Measurements from ENCODE around the gene LPCAT1.
A peak's percentile ranks its signal among the peaks of the same experiment; 100 is the strongest.

The LPCAT1 gene

GRCh38 chr5:1488882-1489680, 34.7 kb downstream of the LPCAT1 start:
- DNase-seq (ENCODE audit: low spot score): peak; percentile 38
- ChIA-PET CTCF (interaction anchor here (0.6 kb wide), 1 partner anchor 542 kb away, joined by 3 read pairs; no protein-coding TSS in a partner anchor), POLR2A (ENCODE audit: low non-redundant PET) (no interaction called here)
- H3K27ac ChIP-seq: peak overlapping the region; percentile 17
- TF ChIP-seq CTCF (conservative IDR thresholded peaks at IDR 0.05; ENCODE audit: low read depth): no peak

- no peak overlapping the region; the same call in 1 of the 2 replicates for H3K27ac ChIP-seq
- CTCF ChIA-PET: no interaction called here
Measured at GRCh38 chr5:1487079-1487764, 36.5 kb downstream of the LPCAT1 start.

GRCh38 chr5:1486271-1486670, 37.5 kb downstream of the LPCAT1 start:
- CTCF ChIA-PET: no interaction called here
- no peak for DNase-seq (ENCODE audit: low spot score)
- POLR2A ChIA-PET (ENCODE audit: low non-redundant PET): no interaction called here
- no peak for TF ChIP-seq CTCF (conservative IDR thresholded peaks at IDR 0.05; ENCODE audit: low read depth)
- H3K27ac ChIP-seq: no peak overlapping the region

More at GRCh38 chr5:1487079-1487764, 36.5 kb downstream of the LPCAT1 start:
- TF ChIP-seq CTCF (conservative IDR thresholded peaks at IDR 0.05; ENCODE audit: low read depth): no peak
- no peak for DNase-seq (ENCODE audit: low spot score)
- POLR2A ChIA-PET (ENCODE audit: low non-redundant PET): no interaction called here

GRCh38 chr5:1485579-1486118, 38.1 kb downstream of the LPCAT1 start:
- ChIA-PET POLR2A (ENCODE audit: low non-redundant PET) (no interaction called here), CTCF (no interaction called here)
- no peak for DNase-seq (ENCODE audit: low spot score)
- H3K27ac ChIP-seq: peak overlapping the region; percentile 75; the same call in 1 of the 2 replicates
- no peak for TF ChIP-seq CTCF (conservative IDR thresholded peaks at IDR 0.05; ENCODE audit: low read depth)

GRCh38 chr5:1484730-1485578, 38.8 kb downstream of the LPCAT1 start:
- ChIA-PET POLR2A (ENCODE audit: low non-redundant PET) (no interaction called here), CTCF (no interaction called here)
- H3K27ac ChIP-seq: peak overlapping the region; percentile 75
- TF ChIP-seq CTCF (conservative IDR thresholded peaks at IDR 0.05; ENCODE audit: low read depth): no peak
- DNase-seq (ENCODE audit: low spot score): no peak

Measured in RWPE1 (cell line).